ENCODE measurements around the gene JTB. TPM values are rescaled to one million over a fixed set of nuclear protein-coding genes. Genes with fewer than 3 reads are reported as not detected.
"Not testable (repeated sequence)": the region's sequence is repeated elsewhere in the genome, so short reads cannot be mapped to it uniquely, and the experiment has no call there.

JTB gene
- total RNA-seq, result 166 TPM

GRCh38 chr1:153977250-153978240 is at the start of gene JTB:
TSS of gene JTB (minus strand) at chr1:153977674. CDS start at chr1:153977252, 422 bp downstream.
- peak in 1 of 2 donors; percentile 95 for DNase-seq (ENCODE audit: low spot score in 2 of 2)
- H3K27me3 ChIP-seq, result no peaks in the 10 kb centered on the region
- no peaks in the 10 kb centered on the region for H3K9me3 ChIP-seq
- intact Hi-C loops (cut with DNase I), result loop anchor here (1.0 kb wide), 1 partner anchor 10 kb away; the partner anchor contains the start of gene CREB3L4
- peak within 1 kb of the TSS; percentile 89 to 90 for H3K4me3 ChIP-seq
- H3K36me3 ChIP-seq, result peaks cover 27 to 43% of the 10 kb centered on the region in 2 donors
- TF ChIP-seq, protein P1, sequence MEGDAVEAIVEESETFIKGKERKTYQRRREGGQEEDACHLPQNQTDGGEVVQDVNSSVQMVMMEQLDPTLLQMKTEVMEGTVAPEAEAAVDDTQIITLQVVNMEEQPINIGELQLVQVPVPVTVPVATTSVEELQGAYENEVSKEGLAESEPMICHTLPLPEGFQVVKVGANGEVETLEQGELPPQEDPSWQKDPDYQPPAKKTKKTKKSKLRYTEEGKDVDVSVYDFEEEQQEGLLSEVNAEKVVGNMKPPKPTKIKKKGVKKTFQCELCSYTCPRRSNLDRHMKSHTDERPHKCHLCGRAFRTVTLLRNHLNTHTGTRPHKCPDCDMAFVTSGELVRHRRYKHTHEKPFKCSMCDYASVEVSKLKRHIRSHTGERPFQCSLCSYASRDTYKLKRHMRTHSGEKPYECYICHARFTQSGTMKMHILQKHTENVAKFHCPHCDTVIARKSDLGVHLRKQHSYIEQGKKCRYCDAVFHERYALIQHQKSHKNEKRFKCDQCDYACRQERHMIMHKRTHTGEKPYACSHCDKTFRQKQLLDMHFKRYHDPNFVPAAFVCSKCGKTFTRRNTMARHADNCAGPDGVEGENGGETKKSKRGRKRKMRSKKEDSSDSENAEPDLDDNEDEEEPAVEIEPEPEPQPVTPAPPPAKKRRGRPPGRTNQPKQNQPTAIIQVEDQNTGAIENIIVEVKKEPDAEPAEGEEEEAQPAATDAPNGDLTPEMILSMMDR (IDR thresholded peaks at IDR 0.05), result no peak
- peak within 1 kb of the TSS; percentile 89 to 92 for H3K27ac ChIP-seq
- H3K4me1 ChIP-seq, result peaks cover 6 to 14% of the 10 kb centered on the region in 2 donors

- intact Hi-C loops (cut with DNase I), result no loop called here
- TF ChIP-seq, protein P1 (IDR thresholded peaks at IDR 0.05), result no peak
These were observed 42.5 kb upstream of the JTB start for GRCh38 chr1:154019940-154020339.

DNA sequence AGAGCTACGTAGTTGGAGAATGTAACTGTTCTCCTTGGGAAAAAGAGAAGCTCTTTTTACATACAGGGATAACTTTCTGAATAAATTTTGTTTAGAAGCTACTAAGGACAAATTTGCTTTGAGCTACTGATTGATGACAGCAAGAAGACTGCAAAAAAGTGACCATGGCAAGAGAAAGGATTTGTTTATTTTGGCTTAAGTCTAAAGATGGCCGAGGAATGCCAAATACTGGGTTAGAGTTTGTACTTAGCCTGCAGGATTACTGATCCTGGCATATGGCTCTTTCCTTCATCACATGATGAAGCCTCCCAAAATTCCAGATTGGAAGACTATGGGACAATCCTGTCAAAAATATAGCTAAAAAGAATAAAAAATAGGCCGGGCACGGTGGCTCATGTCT is 41.8 kb upstream of the JTB start:
- H3K4me3 ChIP-seq, result no peak overlapping the region
- no peak for DNase-seq (ENCODE audit: low spot score in 2 of 2)
- no peaks in the 10 kb centered on the region for H3K27me3 ChIP-seq
- TF ChIP-seq, protein P1 (IDR thresholded peaks at IDR 0.05), result no peak
- no peaks in the 10 kb centered on the region for H3K9me3 ChIP-seq
- H3K27ac ChIP-seq, result no peak overlapping the region
- H3K4me1 ChIP-seq, result no peaks in the 10 kb centered on the region
- no peaks in the 10 kb centered on the region for H3K36me3 ChIP-seq
- intact Hi-C loops (cut with DNase I), result no loop called here

More at GRCh38 chr1:154019940-154020339, 42.5 kb upstream of the JTB start:
- Histone ChIP-seq H3K36me3 (no peaks in the 10 kb centered on the region), H3K27ac (no peak overlapping the region), H3K9me3 (no peaks in the 10 kb centered on the region), H3K4me1 (no peaks in the 10 kb centered on the region), H3K27me3 (no peaks in the 10 kb centered on the region), H3K4me3 (no peak overlapping the region)
- DNase-seq (ENCODE audit: low spot score in 2 of 2), result no peak

- H3K4me3 ChIP-seq, result no peak overlapping the region
- intact Hi-C loops (cut with DNase I), result no loop called here
- no peak overlapping the region for H3K27ac ChIP-seq
- no peaks in the 10 kb centered on the region for H3K9me3 ChIP-seq
- H3K36me3 ChIP-seq, result no peaks in the 10 kb centered on the region
- TF ChIP-seq, protein P1 (IDR thresholded peaks at IDR 0.05), result no peak
- no peaks in the 10 kb centered on the region for H3K27me3 ChIP-seq
- no peak for DNase-seq (ENCODE audit: low spot score in 2 of 2)
- no peaks in the 10 kb centered on the region for H3K4me1 ChIP-seq
These were observed 36.9 kb upstream of the JTB start for GRCh38 chr1:154014154-154014907.

GRCh38 chr1:154012543-154012942 is 35.1 kb upstream of the JTB start:
- DNase-seq (ENCODE audit: low spot score in 2 of 2); intact Hi-C loops (cut with DNase I); H3K36me3 ChIP-seq: not testable (repeated sequence)

More at GRCh38 chr1:154012543-154012942, 35.1 kb upstream of the JTB start:
- H3K4me1 ChIP-seq, H3K9me3 ChIP-seq, H3K27me3 ChIP-seq, H3K4me3 ChIP-seq, H3K27ac ChIP-seq: not testable (repeated sequence)

Data from ascending aorta (tissue), 2 donors.